ENCODE measurements around the gene TPO. TPM values are rescaled to one million over a fixed set of nuclear protein-coding genes. Genes with fewer than 3 reads are reported as not detected.

Gene TPO
- polyA plus RNA-seq, 3 donors: not detected

GRCh38 chr2:1552611-1553010 is 139.3 kb downstream of the TPO start:
- H3K27me3 ChIP-seq (ENCODE audit: control insufficient read depth in 2 of 2, insufficient read depth in 2 of 2, low read length in 2 of 2): no peaks in the 10 kb centered on the region
- no peak overlapping the region for H3K4me3 ChIP-seq (replicated peaks in 1 of 3; ENCODE audit: low read depth in 2 of 3, low read length in 3 of 3)
- intact Hi-C loops (cut with micrococcal nuclease): loop anchor here in 1 of 2 donors (5.0 kb wide), 1 partner anchor 840 kb away; no protein-coding TSS in a partner anchor
- Mint-ChIP-seq H3K4me1 (no peaks in the 10 kb centered on the region), H3K27ac (no peak overlapping the region), H3K27me3 (ENCODE audit: low read depth in 3 of 3) (peaks cover 6 to 10% (median 7%) of the 10 kb centered on the region in 3 donors), H3K9me3 (no peaks in the 10 kb centered on the region), H3K4me3 (no peak overlapping the region), H3K36me3 (no peaks in the 10 kb centered on the region)
- H3K27ac ChIP-seq (ENCODE audit: low read depth in 1 of 2, low read length in 2 of 2): no peak overlapping the region
- no peak overlapping the region for H3K9ac ChIP-seq (ENCODE audit: insufficient read depth, low read length, poor library complexity, severe bottlenecking)
- 75% methylated on average over 4 of the region's 7 CpGs for WGBS (ENCODE audit: insufficient coverage)
- no peaks in the 10 kb centered on the region for H3K79me2 ChIP-seq (ENCODE audit: insufficient read depth, low read length)
- no peaks in the 10 kb centered on the region for H3K4me1 ChIP-seq (ENCODE audit: control insufficient read depth in 1 of 2, insufficient read depth in 2 of 2, low read length in 2 of 2)
- no peaks in the 10 kb centered on the region for H3K36me3 ChIP-seq (replicated peaks in 1 of 2; ENCODE audit: control insufficient read depth in 1 of 2, insufficient read depth in 2 of 2, low read length in 2 of 2)
- TF ChIP-seq CTCF (IDR thresholded peaks at IDR 0.05): no peak
- no peak overlapping the region for H3K4me2 ChIP-seq (replicated peaks; ENCODE audit: extremely low read depth, low read length, poor library complexity, severe bottlenecking)
- no peaks in the 10 kb centered on the region for H3K9me3 ChIP-seq (replicated peaks in 1 of 2; ENCODE audit: control insufficient read depth in 1 of 2, insufficient read depth in 1 of 2, low read length in 2 of 2)
- DNase-seq: no peak
- H2AFZ ChIP-seq (ENCODE audit: insufficient read depth, low read depth, low read length, poor library complexity, severe bottlenecking): no peak overlapping the region
- H4K20me1 ChIP-seq (ENCODE audit: insufficient read depth, low read length): no peaks in the 10 kb centered on the region

GRCh38 chr2:1553671-1554295 is 140.5 kb downstream of the TPO start:
- H3K27me3 Mint-ChIP-seq (ENCODE audit: low read depth in 3 of 3): peaks cover 6 to 13% (median 7%) of the 10 kb centered on the region in 3 donors
- no peaks in the 10 kb centered on the region for H3K9me3 Mint-ChIP-seq
- H3K4me1 ChIP-seq (ENCODE audit: control insufficient read depth in 1 of 2, insufficient read depth in 2 of 2, low read length in 2 of 2): no peaks in the 10 kb centered on the region
- H3K4me3 ChIP-seq (replicated peaks in 1 of 3; ENCODE audit: low read depth in 2 of 3, low read length in 3 of 3): no peak overlapping the region
- H3K4me1 Mint-ChIP-seq: no peaks in the 10 kb centered on the region
- no peaks in the 10 kb centered on the region for H3K36me3 ChIP-seq (replicated peaks in 1 of 2; ENCODE audit: control insufficient read depth in 1 of 2, insufficient read depth in 2 of 2, low read length in 2 of 2)
- no peak overlapping the region for H3K27ac ChIP-seq (ENCODE audit: low read depth in 1 of 2, low read length in 2 of 2)
- TF ChIP-seq CTCF (IDR thresholded peaks at IDR 0.05): no peak
- H3K9ac ChIP-seq (ENCODE audit: insufficient read depth, low read length, poor library complexity, severe bottlenecking): no peak overlapping the region
- no peak overlapping the region for H2AFZ ChIP-seq (ENCODE audit: insufficient read depth, low read depth, low read length, poor library complexity, severe bottlenecking)
- H3K4me3 Mint-ChIP-seq: no peak overlapping the region
- no peaks in the 10 kb centered on the region for H4K20me1 ChIP-seq (ENCODE audit: insufficient read depth, low read length)
- H3K27me3 ChIP-seq (ENCODE audit: control insufficient read depth in 2 of 2, insufficient read depth in 2 of 2, low read length in 2 of 2): no peaks in the 10 kb centered on the region
- DNase-seq: no peak
- H3K4me2 ChIP-seq (replicated peaks; ENCODE audit: extremely low read depth, low read length, poor library complexity, severe bottlenecking): no peak overlapping the region
- no peak overlapping the region for H3K27ac Mint-ChIP-seq
- H3K9me3 ChIP-seq (replicated peaks in 1 of 2; ENCODE audit: control insufficient read depth in 1 of 2, insufficient read depth in 1 of 2, low read length in 2 of 2): no peaks in the 10 kb centered on the region
- no peaks in the 10 kb centered on the region for H3K36me3 Mint-ChIP-seq
- 89% methylated on average over 8 of the region's 9 CpGs for WGBS (ENCODE audit: insufficient coverage)
- no peaks in the 10 kb centered on the region for H3K79me2 ChIP-seq (ENCODE audit: insufficient read depth, low read length)
- intact Hi-C loops (cut with micrococcal nuclease): loop anchor here in 1 of 2 donors (5.0 kb wide), 1 partner anchor 841 kb away; no protein-coding TSS in a partner anchor

Data from CD14-positive monocyte (primary cell).